ENCODE data around the gene PROCA1. TPM values are rescaled to one million over a fixed set of nuclear protein-coding genes. Genes with fewer than 3 reads are reported as not detected.
"Not testable (repeated sequence)": the region's sequence is repeated elsewhere in the genome, so short reads cannot be mapped to it uniquely, and the experiment has no call there.

The PROCA1 gene
- total and polyA plus RNA-seq, 8 donors: 1.9 to 8.3 (median 6.5) TPM

- peak; percentile 14 for ATAC-seq
- no peak for TF ChIP-seq CTCF (IDR thresholded peaks at IDR 0.05)
- Histone ChIP-seq H3K27me3 (no peaks in the 10 kb centered on the region), H3K27ac (peak overlapping the region; percentile 91 to 96), H3K9me3 (no peaks in the 10 kb centered on the region), H3K36me3 (peaks cover 0 to 42% of the 10 kb centered on the region in 2 donors), H3K4me1 (peaks cover 18 to 58% of the 10 kb centered on the region in 2 donors), H3K4me3 (peak overlapping the region; percentile 79 to 84)
- no peak for DNase-seq
- intact Hi-C loops (cut with DNase I): no loop called here
Measured at GRCh38 chr17:28662527-28662829, 49.2 kb downstream of the PROCA1 start.

- peaks cover 0 to 48% of the 10 kb centered on the region in 2 donors for H3K36me3 ChIP-seq
- peak within 1 kb of the TSS; percentile 91 to 96 for H3K27ac ChIP-seq
- H3K27me3 ChIP-seq: no peaks in the 10 kb centered on the region
- intact Hi-C loops (cut with DNase I): no loop called here
- DNase-seq (peak; percentile 90 to 96 (median 94)), ATAC-seq (peak; percentile 96)
- H3K4me1 ChIP-seq: peaks cover 18 to 58% of the 10 kb centered on the region in 2 donors
- no peaks in the 10 kb centered on the region for H3K9me3 ChIP-seq
- TF ChIP-seq CTCF (IDR thresholded peaks at IDR 0.05): no peak
- H3K4me3 ChIP-seq: peak within 1 kb of the TSS; percentile 79 to 84
Measured at GRCh38 chr17:28661635-28662526, 49.8 kb downstream of the PROCA1 start, which contains the start of the genes SDF2 and SUPT6H. TSS of gene SDF2 (minus strand) at chr17:28661906. CDS start at chr17:28661876, 30 bp downstream. TSS of gene SUPT6H (plus strand) at chr17:28662205. CDS start at chr17:28673402, 11,197 bp downstream.

GRCh38 chr17:28659497-28659881 is 52.2 kb downstream of the PROCA1 start:
- peak in 1 of 4 donors; percentile 79 for DNase-seq
- H3K4me3 ChIP-seq; H3K9me3 ChIP-seq; H3K27ac ChIP-seq; ATAC-seq; H3K27me3 ChIP-seq; intact Hi-C loops (cut with DNase I): not testable (repeated sequence)
- H3K36me3 ChIP-seq: peaks cover 0 to 54% of the 10 kb centered on the region in 2 donors
- H3K4me1 ChIP-seq: peaks cover 18 to 41% of the 10 kb centered on the region in 2 donors

GRCh38 chr17:28658766-28659496 is 52.8 kb downstream of the PROCA1 start:
- H3K4me3 ChIP-seq; ATAC-seq; intact Hi-C loops (cut with DNase I); DNase-seq; H3K27ac ChIP-seq; H3K9me3 ChIP-seq; H3K27me3 ChIP-seq: not testable (repeated sequence)
- peaks cover 18 to 36% of the 10 kb centered on the region in 2 donors for H3K4me1 ChIP-seq
- peaks cover 0 to 60% of the 10 kb centered on the region in 2 donors for H3K36me3 ChIP-seq

- not testable (repeated sequence) for H3K9me3 ChIP-seq
Measured at GRCh38 chr17:28658342-28658741, 53.3 kb downstream of the PROCA1 start.

GRCh38 chr17:28657756-28658155 is 53.9 kb downstream of the PROCA1 start:
- no peaks in the 10 kb centered on the region for H3K27me3 ChIP-seq
- intact Hi-C loops (cut with DNase I): no loop called here
- no peaks in the 10 kb centered on the region for H3K9me3 ChIP-seq
- peaks cover 9 to 24% of the 10 kb centered on the region in 2 donors for H3K4me1 ChIP-seq
- no peak overlapping the region for H3K4me3 ChIP-seq
- H3K36me3 ChIP-seq: peaks cover 0 to 68% of the 10 kb centered on the region in 2 donors
- ATAC-seq (no peak), DNase-seq (no peak)
- TF ChIP-seq CTCF (IDR thresholded peaks at IDR 0.05): no peak
- no peak overlapping the region for H3K27ac ChIP-seq

More at GRCh38 chr17:28658342-28658741, 53.3 kb downstream of the PROCA1 start:
- H3K4me3 ChIP-seq; intact Hi-C loops (cut with DNase I); DNase-seq; H3K27ac ChIP-seq; ATAC-seq; H3K27me3 ChIP-seq: not testable (repeated sequence)
- Histone ChIP-seq H3K36me3 (peaks cover 0 to 65% of the 10 kb centered on the region in 2 donors), H3K4me1 (peaks cover 15 to 30% of the 10 kb centered on the region in 2 donors)
